ENCODE data around the gene DMD. TPM values are rescaled to one million over a fixed set of nuclear protein-coding genes. Genes with fewer than 3 reads are reported as not detected.

The DMD gene
- total and polyA plus RNA-seq, 2 of the 13 experiments (the other 11 are each of a cell fraction or from before 2014, with no cell fraction given), result 17.6 to 25.9 TPM

DNA sequence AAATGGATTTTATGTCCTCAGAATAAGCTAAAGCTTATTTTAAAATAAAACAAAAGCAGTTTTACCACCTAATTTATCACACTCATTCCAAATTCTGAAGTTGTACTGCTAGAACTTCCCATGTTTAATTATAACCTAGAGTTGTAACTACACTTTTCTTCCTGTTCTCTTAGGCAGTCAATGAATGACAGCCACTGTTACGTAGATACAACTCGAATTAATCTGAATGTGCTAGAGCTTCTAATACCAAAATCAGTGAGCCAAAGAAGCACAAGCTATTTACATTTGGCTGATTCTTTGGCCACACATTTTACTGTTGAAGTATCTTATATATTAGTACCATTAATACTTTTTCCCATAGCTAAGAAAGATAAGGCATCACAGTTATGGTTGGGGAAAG is 2040.6 kb downstream of the DMD start (continued):
- TF ChIP-seq, protein P1, sequence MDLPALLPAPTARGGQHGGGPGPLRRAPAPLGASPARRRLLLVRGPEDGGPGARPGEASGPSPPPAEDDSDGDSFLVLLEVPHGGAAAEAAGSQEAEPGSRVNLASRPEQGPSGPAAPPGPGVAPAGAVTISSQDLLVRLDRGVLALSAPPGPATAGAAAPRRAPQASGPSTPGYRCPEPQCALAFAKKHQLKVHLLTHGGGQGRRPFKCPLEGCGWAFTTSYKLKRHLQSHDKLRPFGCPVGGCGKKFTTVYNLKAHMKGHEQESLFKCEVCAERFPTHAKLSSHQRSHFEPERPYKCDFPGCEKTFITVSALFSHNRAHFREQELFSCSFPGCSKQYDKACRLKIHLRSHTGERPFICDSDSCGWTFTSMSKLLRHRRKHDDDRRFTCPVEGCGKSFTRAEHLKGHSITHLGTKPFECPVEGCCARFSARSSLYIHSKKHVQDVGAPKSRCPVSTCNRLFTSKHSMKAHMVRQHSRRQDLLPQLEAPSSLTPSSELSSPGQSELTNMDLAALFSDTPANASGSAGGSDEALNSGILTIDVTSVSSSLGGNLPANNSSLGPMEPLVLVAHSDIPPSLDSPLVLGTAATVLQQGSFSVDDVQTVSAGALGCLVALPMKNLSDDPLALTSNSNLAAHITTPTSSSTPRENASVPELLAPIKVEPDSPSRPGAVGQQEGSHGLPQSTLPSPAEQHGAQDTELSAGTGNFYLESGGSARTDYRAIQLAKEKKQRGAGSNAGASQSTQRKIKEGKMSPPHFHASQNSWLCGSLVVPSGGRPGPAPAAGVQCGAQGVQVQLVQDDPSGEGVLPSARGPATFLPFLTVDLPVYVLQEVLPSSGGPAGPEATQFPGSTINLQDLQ (CRISPR knock-in tag; IDR thresholded peaks at IDR 0.05), result no peak
- TF ChIP-seq, protein P2, sequence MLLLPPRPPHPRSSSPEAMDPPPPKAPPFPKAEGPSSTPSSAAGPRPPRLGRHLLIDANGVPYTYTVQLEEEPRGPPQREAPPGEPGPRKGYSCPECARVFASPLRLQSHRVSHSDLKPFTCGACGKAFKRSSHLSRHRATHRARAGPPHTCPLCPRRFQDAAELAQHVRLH (CRISPR knock-in tag; IDR thresholded peaks at IDR 0.05; ENCODE audit: borderline replicate concordance, low read depth), result no peak

DNA sequence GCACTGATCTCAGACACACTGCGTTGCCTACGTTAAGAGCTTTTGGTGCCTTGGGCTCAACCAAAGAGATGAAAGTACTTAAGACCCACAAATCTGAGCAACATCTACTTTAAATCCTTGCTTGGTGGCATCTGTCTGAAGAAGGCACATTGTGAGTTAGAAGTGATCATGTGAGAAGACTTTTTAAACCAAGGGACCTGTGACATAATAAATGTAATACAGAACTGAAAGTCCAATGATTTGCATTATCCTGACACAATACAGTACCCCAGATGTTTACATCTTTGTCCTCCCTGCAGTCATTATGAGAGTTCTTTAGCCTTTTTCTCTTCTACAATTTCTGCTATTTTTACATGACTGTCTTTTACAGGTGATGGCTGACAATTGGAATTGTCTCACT is 2042.8 kb downstream of the DMD start:
- intact Hi-C loops (cut with micrococcal nuclease; ENCODE audit: unreplicated experiment) (no loop called here), in situ Hi-C loops (cut with HindIII; ENCODE audit: extremely low pct_ligation_motif_present, low pct_unique_long_range_greater_than_20kb) (no loop called here)
- H3K4me3 ChIP-seq (replicated peaks in 1 of 3; ENCODE audit: insufficient read depth in 1 of 3, low read depth in 2 of 3, low read length in 3 of 3), result no peak overlapping the region
- TF ChIP-seq, protein P3, sequence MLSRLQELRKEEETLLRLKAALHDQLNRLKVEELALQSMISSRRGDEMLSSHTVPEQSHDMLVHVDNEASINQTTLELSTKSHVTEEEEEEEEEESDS (CRISPR knock-in tag; IDR thresholded peaks at IDR 0.05; ENCODE audit: borderline replicate concordance), result no peak
- TF ChIP-seq, protein P4, sequence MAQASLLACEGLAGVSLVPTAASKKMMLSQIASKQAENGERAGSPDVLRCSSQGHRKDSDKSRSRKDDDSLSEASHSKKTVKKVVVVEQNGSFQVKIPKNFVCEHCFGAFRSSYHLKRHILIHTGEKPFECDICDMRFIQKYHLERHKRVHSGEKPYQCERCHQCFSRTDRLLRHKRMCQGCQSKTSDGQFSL (CRISPR knock-in tag; IDR thresholded peaks at IDR 0.05), result no peak
- no peak for TF ChIP-seq PAWR (CRISPR knock-in tag; IDR thresholded peaks at IDR 0.05; ENCODE audit: borderline replicate concordance)
- TF ChIP-seq PHB2 (IDR thresholded peaks at IDR 0.05; ENCODE audit: partially characterized antibody), result no peak
- TF ChIP-seq, protein P5, sequence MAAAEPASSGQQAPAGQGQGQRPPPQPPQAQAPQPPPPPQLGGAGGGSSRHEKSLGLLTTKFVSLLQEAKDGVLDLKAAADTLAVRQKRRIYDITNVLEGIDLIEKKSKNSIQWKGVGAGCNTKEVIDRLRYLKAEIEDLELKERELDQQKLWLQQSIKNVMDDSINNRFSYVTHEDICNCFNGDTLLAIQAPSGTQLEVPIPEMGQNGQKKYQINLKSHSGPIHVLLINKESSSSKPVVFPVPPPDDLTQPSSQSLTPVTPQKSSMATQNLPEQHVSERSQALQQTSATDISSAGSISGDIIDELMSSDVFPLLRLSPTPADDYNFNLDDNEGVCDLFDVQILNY (CRISPR knock-in tag; conservative IDR thresholded peaks at IDR 0.05), result no peak
- no peak for TF ChIP-seq HOXD1 (CRISPR knock-in tag; IDR thresholded peaks at IDR 0.05)
- no peak for TF ChIP-seq ZNF317 (CRISPR knock-in tag; IDR thresholded peaks at IDR 0.05)
- TF ChIP-seq, protein P6, sequence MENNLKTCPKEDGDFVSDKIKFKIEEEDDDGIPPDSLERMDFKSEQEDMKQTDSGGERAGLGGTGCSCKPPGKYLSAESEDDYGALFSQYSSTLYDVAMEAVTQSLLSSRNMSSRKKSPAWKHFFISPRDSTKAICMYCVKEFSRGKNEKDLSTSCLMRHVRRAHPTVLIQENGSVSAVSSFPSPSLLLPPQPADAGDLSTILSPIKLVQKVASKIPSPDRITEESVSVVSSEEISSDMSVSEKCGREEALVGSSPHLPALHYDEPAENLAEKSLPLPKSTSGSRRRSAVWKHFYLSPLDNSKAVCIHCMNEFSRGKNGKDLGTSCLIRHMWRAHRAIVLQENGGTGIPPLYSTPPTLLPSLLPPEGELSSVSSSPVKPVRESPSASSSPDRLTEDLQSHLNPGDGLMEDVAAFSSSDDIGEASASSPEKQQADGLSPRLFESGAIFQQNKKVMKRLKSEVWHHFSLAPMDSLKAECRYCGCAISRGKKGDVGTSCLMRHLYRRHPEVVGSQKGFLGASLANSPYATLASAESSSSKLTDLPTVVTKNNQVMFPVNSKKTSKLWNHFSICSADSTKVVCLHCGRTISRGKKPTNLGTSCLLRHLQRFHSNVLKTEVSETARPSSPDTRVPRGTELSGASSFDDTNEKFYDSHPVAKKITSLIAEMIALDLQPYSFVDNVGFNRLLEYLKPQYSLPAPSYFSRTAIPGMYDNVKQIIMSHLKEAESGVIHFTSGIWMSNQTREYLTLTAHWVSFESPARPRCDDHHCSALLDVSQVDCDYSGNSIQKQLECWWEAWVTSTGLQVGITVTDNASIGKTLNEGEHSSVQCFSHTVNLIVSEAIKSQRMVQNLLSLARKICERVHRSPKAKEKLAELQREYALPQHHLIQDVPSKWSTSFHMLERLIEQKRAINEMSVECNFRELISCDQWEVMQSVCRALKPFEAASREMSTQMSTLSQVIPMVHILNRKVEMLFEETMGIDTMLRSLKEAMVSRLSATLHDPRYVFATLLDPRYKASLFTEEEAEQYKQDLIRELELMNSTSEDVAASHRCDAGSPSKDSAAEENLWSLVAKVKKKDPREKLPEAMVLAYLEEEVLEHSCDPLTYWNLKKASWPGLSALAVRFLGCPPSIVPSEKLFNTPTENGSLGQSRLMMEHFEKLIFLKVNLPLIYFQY (CRISPR knock-in tag; IDR thresholded peaks at IDR 0.05; ENCODE audit: borderline replicate concordance), result no peak
- TF ChIP-seq NCOA5 (CRISPR knock-in tag; IDR thresholded peaks at IDR 0.05), result no peak
- TF ChIP-seq TBX3 (IDR thresholded peaks at IDR 0.05; ENCODE audit: borderline replicate concordance), result no peak
- no peak for TF ChIP-seq MYNN (CRISPR knock-in tag; IDR thresholded peaks at IDR 0.05; ENCODE audit: low read depth)

More for the DNA sequence above, 2042.8 kb downstream of the DMD start:
- Histone ChIP-seq H3K9me3 (ENCODE audit: low read length) (no peaks in the 10 kb centered on the region), H3K27me3 (ENCODE audit: control insufficient read depth in 1 of 2, insufficient read depth in 2 of 2, low read length in 2 of 2) (no peaks in the 10 kb centered on the region), H3K27ac (ENCODE audit: extremely low read length, insufficient read depth, low read length) (no peak overlapping the region), H3K79me2 (ENCODE audit: insufficient read depth, low read length) (no peaks in the 10 kb centered on the region), H3K4me2 (ENCODE audit: low read depth, low read length) (no peak overlapping the region), H3K9ac (ENCODE audit: insufficient read depth, low read depth, low read length) (no peak overlapping the region), H2AFZ (ENCODE audit: low read length) (no peak overlapping the region), H3K36me3 (replicated peaks in 1 of 2; ENCODE audit: control insufficient read depth in 1 of 2, insufficient read depth in 2 of 2, low read length in 2 of 2) (peaks cover 0 to 23% of the 10 kb centered on the region in 2 experiments; a peak in 1 of 5 replicates), H4K20me1 (ENCODE audit: insufficient read depth, low read length) (no peaks in the 10 kb centered on the region), H3K4me1 (ENCODE audit: insufficient read depth, low read length) (peaks cover 22% of the 10 kb centered on the region)
- CTCF ChIA-PET (ENCODE audit: low intra/inter-chr PET ratio, low total read pairs), result no interaction called here
- no peak for ATAC-seq
- no TSS peak for BruUV-seq (replicated peaks)
- POLR2A ChIA-PET, result no interaction called here
- 82% methylated on average over 2 of the region's 2 CpGs for WGBS (ENCODE audit: low lambda C conversion rate)
- no peak for DNase-seq (ENCODE audit: low spot score)
- no peak for FAIRE-seq

Measured in HepG2 (cell line).